Mammary epithelial cell (primary cell): Measurements from ENCODE around the gene GDF10.

ENCODE experiments used
- EZH2 ChIP-seq: IDR thresholded peaks from 2 replicates; pipeline ENCODE4 v1.6.1; 2012; ENCODE audit warnings: low read length, inconsistent platforms, borderline replicate concordance
- TF ChIP-seq, protein P1 (sequence below), 2 donors: IDR thresholded peaks in 1 of 2; conservative IDR thresholded peaks in 1 of 2; 2 replicates each; pipeline ENCODE4 v1.5.1; 2011 to 2012; ENCODE audit warnings: inconsistent platforms in 2 of 2, low read length in 2 of 2, mild to moderate bottlenecking in 2 of 2, control low read depth in 1 of 2, low read depth in 1 of 2; ENCODE audit not compliant: insufficient read depth in 1 of 2; ENCODE audit errors: extremely low read depth in 1 of 2

DNA sequence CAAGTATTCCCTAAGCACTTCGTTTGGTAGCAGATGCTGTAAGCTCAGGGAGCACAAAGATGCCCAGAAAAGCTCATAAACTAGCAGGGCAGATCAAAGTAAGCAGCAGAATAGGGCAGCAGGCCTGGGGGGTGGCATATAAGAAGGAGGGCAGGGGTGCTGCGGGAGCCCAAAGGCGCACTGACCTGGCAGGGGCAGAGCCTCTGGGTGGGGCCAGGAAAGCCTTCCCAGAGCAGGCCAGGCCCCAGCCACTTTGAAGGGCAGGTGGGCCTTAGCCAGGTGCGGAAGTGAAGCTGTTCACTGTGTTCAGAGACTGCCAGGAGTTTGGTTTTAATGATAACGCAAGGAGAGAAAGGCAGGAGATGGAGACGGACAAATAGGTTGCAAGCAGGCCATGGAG is 3.9 kb downstream of the GDF10 start:
- TF ChIP-seq, protein P1, sequence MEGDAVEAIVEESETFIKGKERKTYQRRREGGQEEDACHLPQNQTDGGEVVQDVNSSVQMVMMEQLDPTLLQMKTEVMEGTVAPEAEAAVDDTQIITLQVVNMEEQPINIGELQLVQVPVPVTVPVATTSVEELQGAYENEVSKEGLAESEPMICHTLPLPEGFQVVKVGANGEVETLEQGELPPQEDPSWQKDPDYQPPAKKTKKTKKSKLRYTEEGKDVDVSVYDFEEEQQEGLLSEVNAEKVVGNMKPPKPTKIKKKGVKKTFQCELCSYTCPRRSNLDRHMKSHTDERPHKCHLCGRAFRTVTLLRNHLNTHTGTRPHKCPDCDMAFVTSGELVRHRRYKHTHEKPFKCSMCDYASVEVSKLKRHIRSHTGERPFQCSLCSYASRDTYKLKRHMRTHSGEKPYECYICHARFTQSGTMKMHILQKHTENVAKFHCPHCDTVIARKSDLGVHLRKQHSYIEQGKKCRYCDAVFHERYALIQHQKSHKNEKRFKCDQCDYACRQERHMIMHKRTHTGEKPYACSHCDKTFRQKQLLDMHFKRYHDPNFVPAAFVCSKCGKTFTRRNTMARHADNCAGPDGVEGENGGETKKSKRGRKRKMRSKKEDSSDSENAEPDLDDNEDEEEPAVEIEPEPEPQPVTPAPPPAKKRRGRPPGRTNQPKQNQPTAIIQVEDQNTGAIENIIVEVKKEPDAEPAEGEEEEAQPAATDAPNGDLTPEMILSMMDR (conservative IDR thresholded peaks at IDR 0.05 in 1 of 2, IDR thresholded peaks at IDR 0.05 in 1 of 2; ENCODE audit: extremely low read depth in 1 of 2, insufficient read depth in 1 of 2, low read depth in 1 of 2, low read length in 2 of 2), result no peak
- TF ChIP-seq EZH2, result no peak
